HEK293 (cell line): ENCODE data around the gene ADGRD1.

Experiments
- CTCF ChIA-PET: fragments of 350-600 bp; formaldehyde crosslinking; extraction: SDS; loops from one replicate; lab custom pipeline; 2021; ENCODE audit warnings: antibody characterized with exemption; lab: Yijun Ruan, JAX
- POLR2A ChIA-PET: fragments of 300-600 bp; formaldehyde crosslinking; extraction: SDS; loops from one replicate; lab custom pipeline; 2020; ENCODE audit warnings: antibody characterized with exemption, inconsistent platforms; lab: Yijun Ruan, JAX
- H3K27ac ChIP-seq: fragments of 200-500 bp; sonication (Bioruptor generic); 2 replicates; pipeline ENCODE4 v1.5.1; 2014; ENCODE audit warnings: low read depth, low read length, control low read depth, inconsistent platforms; ENCODE audit errors: extremely low read depth
- H3K36me3 ChIP-seq, 2 experiments: fragments of 200-500 bp in 1 of 2; sonication (Bioruptor generic) in 1 of 2; 1 replicate in 1 of 2; 2 replicates in 1 of 2; pipeline ENCODE4 v1.5.1; 2014 to 2017; ENCODE audit warnings: inconsistent platforms in 2 of 2, low read length in 2 of 2; ENCODE audit not compliant: control insufficient read depth in 2 of 2, insufficient read depth in 1 of 2
- H3K4me1 ChIP-seq: fragments of 200-500 bp; sonication (Bioruptor generic); 2 replicates; pipeline ENCODE4 v1.5.1; 2014; ENCODE audit warnings: mild to moderate bottlenecking, low read length, inconsistent platforms; ENCODE audit not compliant: control insufficient read depth, insufficient read depth
- H3K4me3 ChIP-seq: 2 replicates; pipeline ENCODE4 v1.5.1; 2011; ENCODE audit warnings: low read depth, mild to moderate bottlenecking, control low read depth, low read length, moderate library complexity
- H3K9me3 ChIP-seq: fragments of 200-500 bp; sonication (Bioruptor generic); 2 replicates; pipeline ENCODE4 v1.5.1; 2014; ENCODE audit warnings: low read depth, low read length, inconsistent platforms; ENCODE audit not compliant: control insufficient read depth, insufficient read depth
- CTCF ChIP-seq: fragments of 450-650 bp; formaldehyde crosslinking; IDR thresholded peaks from 2 replicates; pipeline ENCODE4 v1.5.1; 2016; ENCODE audit warnings: missing biosample characterization, missing genetic modification characterization
- ELK4 ChIP-seq: IDR thresholded peaks from 2 replicates; pipeline ENCODE4 v1.6.1; 2011; ENCODE audit warnings: mild to moderate bottlenecking, low read depth, low read length, borderline replicate concordance
- GLIS1 ChIP-seq: fragments of 450-650 bp; formaldehyde crosslinking; IDR thresholded peaks from 2 replicates; pipeline ENCODE4 v1.5.1; 2016; ENCODE audit warnings: missing biosample characterization, missing genetic modification characterization
- HOXD13 ChIP-seq: sonication (generic); formaldehyde crosslinking; IDR thresholded peaks from 2 replicates; pipeline ENCODE4 v1.8.0; 2022; ENCODE audit warnings: missing genetic modification reagents, borderline replicate concordance
- KLF16 ChIP-seq: fragments of 450-650 bp; formaldehyde crosslinking; IDR thresholded peaks from 2 replicates; pipeline ENCODE4 v1.5.1; 2017; ENCODE audit warnings: missing biosample characterization, missing genetic modification characterization
- YY2 ChIP-seq: fragments of 450-650 bp; formaldehyde crosslinking; IDR thresholded peaks from 2 replicates; pipeline ENCODE4 v1.5.1; 2016; ENCODE audit warnings: missing biosample characterization, missing genetic modification characterization
- ZBTB44 ChIP-seq: fragments of 450-650 bp; IDR thresholded peaks from 2 replicates; pipeline ENCODE4 v1.5.1; 2018; ENCODE audit warnings: missing biosample characterization, mild to moderate bottlenecking, missing genetic modification characterization
- ZNF138 ChIP-seq: fragments of 450-650 bp; formaldehyde crosslinking; IDR thresholded peaks from 2 replicates; pipeline ENCODE4 v1.5.1; 2016; ENCODE audit warnings: missing biosample characterization, missing genetic modification characterization, borderline replicate concordance
- ZNF169 ChIP-seq: fragments of 450-650 bp; formaldehyde crosslinking; IDR thresholded peaks from 2 replicates; pipeline ENCODE4 v1.5.1; 2016; ENCODE audit warnings: missing biosample characterization, missing genetic modification characterization
- ZNF184 ChIP-seq: fragments of 450-650 bp; IDR thresholded peaks from 2 replicates; pipeline ENCODE4 v1.5.1; 2018; ENCODE audit warnings: missing biosample characterization, mild to moderate bottlenecking, missing genetic modification characterization
- ZNF211 ChIP-seq: fragments of 450-650 bp; formaldehyde crosslinking; IDR thresholded peaks from 2 replicates; pipeline ENCODE4 v1.5.1; 2016; ENCODE audit warnings: low read depth, missing biosample characterization, missing genetic modification characterization
- ZNF24 ChIP-seq: fragments of 450-650 bp; formaldehyde crosslinking; IDR thresholded peaks from 2 replicates; pipeline ENCODE4 v1.5.1; 2016; ENCODE audit warnings: missing biosample characterization, missing genetic modification characterization
- ZNF354C ChIP-seq: fragments of 450-650 bp; formaldehyde crosslinking; IDR thresholded peaks from 2 replicates; pipeline ENCODE4 v1.5.1; 2016; ENCODE audit warnings: missing biosample characterization, missing genetic modification characterization, low read depth, borderline replicate concordance
- ZNF416 ChIP-seq: fragments of 450-650 bp; formaldehyde crosslinking; IDR thresholded peaks from 2 replicates; pipeline ENCODE4 v1.5.1; 2016; ENCODE audit warnings: missing biosample characterization, missing genetic modification characterization
- ZNF473 ChIP-seq: fragments of 450-650 bp; formaldehyde crosslinking; IDR thresholded peaks from 2 replicates; pipeline ENCODE4 v1.5.1; 2017; ENCODE audit warnings: missing biosample characterization, missing genetic modification characterization
- ZNF510 ChIP-seq: fragments of 450-650 bp; formaldehyde crosslinking; IDR thresholded peaks from 2 replicates; pipeline ENCODE4 v1.5.1; 2018; ENCODE audit warnings: mild to moderate bottlenecking, missing genetic modification characterization, missing biosample characterization; ENCODE audit not compliant: insufficient replicate concordance
- ZNF544 ChIP-seq: fragments of 450-650 bp; formaldehyde crosslinking; IDR thresholded peaks from 2 replicates; pipeline ENCODE4 v1.5.0; 2017; ENCODE audit warnings: missing biosample characterization, missing genetic modification characterization
- ZNF596 ChIP-seq: fragments of 450-650 bp; IDR thresholded peaks from 2 replicates; pipeline ENCODE4 v1.5.0; 2018; ENCODE audit warnings: missing biosample characterization, mild to moderate bottlenecking, missing genetic modification characterization, moderate library complexity
- ZNF626 ChIP-seq: fragments of 450-650 bp; sonication (Bioruptor Pico); formaldehyde crosslinking; IDR thresholded peaks from 2 replicates; pipeline ENCODE4 v1.5.1; 2018; ENCODE audit warnings: missing biosample characterization, missing genetic modification characterization, inconsistent platforms
- ZNF747 ChIP-seq: fragments of 450-650 bp; formaldehyde crosslinking; IDR thresholded peaks from 2 replicates; pipeline ENCODE4 v1.5.1; 2016; ENCODE audit warnings: missing biosample characterization, missing genetic modification characterization
- ZNF768 ChIP-seq: fragments of 450-650 bp; formaldehyde crosslinking; IDR thresholded peaks from 2 replicates; pipeline ENCODE4 v1.5.1; 2018; ENCODE audit warnings: missing biosample characterization, mild to moderate bottlenecking, missing genetic modification characterization
- ZNF791 ChIP-seq: fragments of 450-650 bp; formaldehyde crosslinking; IDR thresholded peaks from 2 replicates; pipeline ENCODE4 v1.5.1; 2016; ENCODE audit warnings: missing biosample characterization, missing genetic modification characterization
- ZNF837 ChIP-seq: fragments of 450-650 bp; formaldehyde crosslinking; IDR thresholded peaks from 2 replicates; pipeline ENCODE4 v1.5.1; 2016; ENCODE audit warnings: missing biosample characterization, missing genetic modification characterization
- ZSCAN18 ChIP-seq: fragments of 450-650 bp; formaldehyde crosslinking; IDR thresholded peaks from 2 replicates; pipeline ENCODE4 v1.5.1; 2016; ENCODE audit warnings: missing biosample characterization, missing genetic modification characterization
- ZXDB ChIP-seq: fragments of 450-650 bp; formaldehyde crosslinking; IDR thresholded peaks from 2 replicates; pipeline ENCODE4 v1.5.1; 2016; ENCODE audit warnings: missing biosample characterization, missing genetic modification characterization

ADGRD1 gene

GRCh38 chr12:131121705-131122405 lies 168.1 kb downstream of the ADGRD1 start (continued):
- TF ChIP-seq ELK4 (no peak), ZNF354C (tag by site-specific recombination) (no peak), ZNF138 (no peak), ZNF211 (tag by site-specific recombination) (no peak), ZNF791 (tag by site-specific recombination) (no peak), ZSCAN18 (tag by site-specific recombination) (no peak), ZNF510 (no peak), ZNF837 (tag by site-specific recombination) (no peak), CTCF (tag by site-specific recombination) (no peak), ZNF626 (no peak)

GRCh38 chr12:131122631-131123030 lies 168.9 kb downstream of the ADGRD1 start:
- no peaks in the 10 kb centered on the region for H3K4me1 ChIP-seq
- ChIA-PET CTCF (no interaction called here), POLR2A (no interaction called here)
- TF ChIP-seq ZNF24 (tag by site-specific recombination) (no peak), ZNF747 (no peak), YY2 (tag by site-specific recombination) (no peak), ZNF544 (tag by site-specific recombination) (no peak), ZNF768 (no peak), ZNF416 (tag by site-specific recombination) (no peak), ZNF596 (no peak), ZNF169 (no peak), GLIS1 (no peak), ZNF184 (tag by site-specific recombination) (no peak), ZNF473 (tag by site-specific recombination) (no peak), ZXDB (tag by site-specific recombination) (no peak), ZBTB44 (tag by site-specific recombination) (no peak), HOXD13 (no peak), KLF16 (tag by site-specific recombination) (no peak)
- H3K4me3 ChIP-seq: no peak overlapping the region
- no peaks in the 10 kb centered on the region for H3K9me3 ChIP-seq
- no peaks in the 10 kb centered on the region for H3K36me3 ChIP-seq
- H3K27ac ChIP-seq: no peak overlapping the region
